Cerebellar cortex (tissue), 1 donor: ENCODE data around the gene PRODH2.
"Not testable (repeated sequence)": the region's sequence is repeated elsewhere in the genome, so short reads cannot be mapped to it uniquely, and the experiment has no call there.

Experiments
- DNase-seq: peaks from one replicate; pipeline ENCODE4 v3.0.0-alpha.2; 2015; ENCODE audit warnings: low spot score

The PRODH2 gene

DNA sequence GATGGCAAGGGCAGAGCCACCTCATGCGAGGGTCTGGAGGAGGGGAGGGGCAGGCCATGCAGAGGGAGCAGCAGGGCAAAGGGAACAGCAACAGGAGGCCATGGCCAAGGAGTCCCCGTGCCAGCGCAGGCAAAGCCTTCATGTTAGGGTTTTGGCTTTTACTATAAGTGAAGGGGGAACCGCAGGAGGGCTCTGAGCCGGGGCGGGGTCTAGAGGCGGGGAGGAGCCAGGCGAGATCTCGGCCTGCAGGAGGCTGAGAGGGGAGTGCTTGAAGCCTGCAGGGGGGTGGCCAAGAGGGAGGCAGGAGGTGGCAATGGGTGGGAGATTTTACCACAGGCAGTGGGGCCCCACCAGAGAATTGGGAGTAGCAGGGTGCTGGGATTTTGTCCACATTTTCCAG is 31.0 kb downstream of the PRODH2 start:
- no peak for DNase-seq

GRCh38 chr19:35780717-35781116 is 31.9 kb downstream of the PRODH2 start:
- DNase-seq = no peak

GRCh38 chr19:35780058-35780457 is 32.6 kb downstream of the PRODH2 start:
- no peak for DNase-seq

GRCh38 chr19:35779033-35779432 is 33.6 kb downstream of the PRODH2 start:
- no peak for DNase-seq

DNA sequence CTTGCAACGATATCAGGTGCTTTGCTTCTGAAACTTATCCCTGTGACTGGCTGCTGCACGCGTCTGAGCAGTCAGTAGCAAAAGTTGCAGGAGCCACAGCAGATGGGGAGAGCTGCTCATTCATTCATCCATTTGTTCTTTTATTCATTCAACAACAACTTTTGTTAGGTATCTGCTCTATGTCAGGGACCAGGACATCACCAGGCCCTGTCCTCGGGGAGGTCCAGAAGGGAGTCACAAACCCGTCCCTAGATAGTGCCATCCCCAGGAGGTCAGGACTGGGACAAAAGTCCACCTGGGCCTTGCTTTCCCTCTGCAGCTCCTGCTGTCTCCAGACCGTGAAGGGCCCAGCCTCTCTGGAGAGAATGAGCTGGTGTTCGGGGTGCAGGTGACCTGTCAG is 34.7 kb downstream of the PRODH2 start:
- no peak for DNase-seq

DNA sequence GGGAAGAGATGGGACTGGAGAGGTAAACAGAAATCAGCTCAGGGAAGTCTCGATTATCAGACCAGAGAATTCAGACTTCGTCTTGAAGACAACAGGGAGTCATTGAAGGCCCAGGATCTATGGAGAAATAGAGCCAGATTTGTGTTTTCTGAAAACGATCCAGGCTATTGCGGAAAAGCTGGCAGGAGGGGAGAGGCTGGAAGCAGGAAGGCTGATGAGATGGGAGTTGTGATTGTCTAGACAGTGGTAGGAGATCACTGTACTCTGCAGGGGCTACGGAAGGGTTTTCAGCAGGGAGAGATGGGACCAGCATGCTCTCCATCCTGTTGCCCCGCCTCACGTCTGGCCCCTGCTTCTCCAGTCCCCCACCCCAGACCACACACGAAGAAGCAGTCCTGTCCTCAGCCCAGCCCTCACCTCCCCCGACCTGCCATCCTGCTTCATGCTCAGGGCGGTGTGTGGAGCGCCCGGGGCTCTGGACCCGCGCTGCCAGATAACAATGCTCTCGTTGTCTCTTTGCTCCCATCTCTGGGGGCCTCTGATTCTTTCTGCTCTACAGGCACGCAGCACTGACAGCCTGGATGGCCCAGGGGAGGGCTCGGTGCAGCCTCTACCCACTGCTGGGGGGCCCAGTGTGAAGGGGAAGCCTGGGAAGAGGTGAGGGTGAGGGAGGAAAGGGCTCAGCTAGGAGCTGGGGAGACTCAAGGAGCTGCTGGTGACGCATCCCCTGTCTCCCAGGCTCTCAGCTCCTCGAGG is 35.4 kb downstream of the PRODH2 start:
- DNase-seq = no peak

DNA sequence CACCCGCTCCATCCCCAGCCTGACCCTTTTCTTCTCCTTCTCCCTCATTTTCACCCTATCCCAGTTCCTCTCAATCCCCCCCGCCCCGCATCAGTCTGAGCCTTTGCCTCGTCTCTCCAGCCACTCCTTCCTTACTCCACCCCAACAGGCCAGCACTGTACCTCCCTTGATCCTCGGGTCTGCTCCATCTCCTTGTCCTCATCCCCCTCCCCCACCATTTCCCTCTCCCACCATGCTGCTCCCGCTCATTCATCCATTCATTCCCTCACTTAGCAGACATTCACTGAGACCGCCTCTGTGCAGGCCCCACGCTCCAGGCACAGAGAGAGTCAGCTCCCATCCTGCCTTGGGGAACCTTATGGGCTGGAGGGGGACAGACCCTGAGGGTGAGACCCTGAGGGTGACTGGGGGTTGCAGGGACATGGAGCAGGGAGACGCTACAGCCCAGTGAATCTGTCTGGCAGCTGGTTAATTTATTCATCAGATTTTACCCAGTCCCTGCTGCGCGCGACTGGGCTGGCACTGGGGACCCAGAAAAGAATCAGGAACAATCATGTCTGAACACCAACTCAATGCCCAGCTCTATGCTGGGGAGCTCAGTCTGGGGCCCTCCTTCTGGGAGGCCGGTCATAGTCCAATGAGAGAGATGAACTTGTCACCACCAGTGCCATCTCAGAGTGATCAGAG is 36.4 kb downstream of the PRODH2 start:
- DNase-seq = no peak

DNA sequence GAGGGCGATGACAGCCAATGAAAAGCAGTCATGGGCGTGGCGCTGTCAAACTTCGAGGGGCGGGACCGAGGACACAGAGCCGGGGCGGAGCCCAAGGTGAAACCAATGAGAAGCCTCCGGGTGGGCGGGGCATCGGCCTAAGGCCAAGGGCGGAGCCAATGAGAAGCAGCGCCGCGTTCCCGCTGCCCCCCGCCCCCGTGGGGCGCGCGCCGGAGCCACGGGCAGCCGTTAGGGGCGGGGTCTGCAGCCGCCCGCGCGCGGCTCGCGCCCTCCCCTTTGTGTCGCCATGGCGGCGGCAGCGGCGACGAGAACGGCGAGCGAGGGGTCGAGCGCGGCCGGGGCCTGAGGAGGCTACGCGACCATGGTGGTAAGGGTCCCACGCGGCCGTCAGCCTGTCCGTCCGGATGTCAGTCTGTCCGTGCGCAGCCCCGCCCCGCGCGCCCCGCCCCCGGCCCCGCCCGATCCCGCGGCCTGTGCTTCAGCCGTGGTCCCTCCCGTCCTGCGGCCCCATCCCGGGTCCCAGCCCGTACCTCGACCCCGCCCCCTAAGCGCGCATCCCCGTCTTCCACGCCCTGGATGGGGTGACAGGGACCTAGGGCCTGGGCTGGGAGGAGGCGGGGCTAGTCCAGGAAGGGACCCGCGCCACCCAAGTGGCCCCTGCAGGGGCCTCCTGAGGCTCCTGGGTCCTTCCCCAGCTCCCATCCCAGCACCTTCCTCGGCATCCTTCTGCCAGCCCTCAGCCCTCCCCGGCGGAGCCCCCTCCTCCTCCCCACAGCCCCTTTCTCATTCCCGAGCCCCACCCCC is 37.1 kb downstream of the PRODH2 start, which contains the start of gene ARHGAP33:
Gene ARHGAP33, plus strand, starts transcription at position 267 of the 804 bp plus-strand sequence. Its CDS starts 95 bp downstream, at position 362.
- peak; percentile 99 for DNase-seq

- no peak for DNase-seq
These were observed 37.7 kb downstream of the PRODH2 start for GRCh38 chr19:35775046-35775297.

DNA sequence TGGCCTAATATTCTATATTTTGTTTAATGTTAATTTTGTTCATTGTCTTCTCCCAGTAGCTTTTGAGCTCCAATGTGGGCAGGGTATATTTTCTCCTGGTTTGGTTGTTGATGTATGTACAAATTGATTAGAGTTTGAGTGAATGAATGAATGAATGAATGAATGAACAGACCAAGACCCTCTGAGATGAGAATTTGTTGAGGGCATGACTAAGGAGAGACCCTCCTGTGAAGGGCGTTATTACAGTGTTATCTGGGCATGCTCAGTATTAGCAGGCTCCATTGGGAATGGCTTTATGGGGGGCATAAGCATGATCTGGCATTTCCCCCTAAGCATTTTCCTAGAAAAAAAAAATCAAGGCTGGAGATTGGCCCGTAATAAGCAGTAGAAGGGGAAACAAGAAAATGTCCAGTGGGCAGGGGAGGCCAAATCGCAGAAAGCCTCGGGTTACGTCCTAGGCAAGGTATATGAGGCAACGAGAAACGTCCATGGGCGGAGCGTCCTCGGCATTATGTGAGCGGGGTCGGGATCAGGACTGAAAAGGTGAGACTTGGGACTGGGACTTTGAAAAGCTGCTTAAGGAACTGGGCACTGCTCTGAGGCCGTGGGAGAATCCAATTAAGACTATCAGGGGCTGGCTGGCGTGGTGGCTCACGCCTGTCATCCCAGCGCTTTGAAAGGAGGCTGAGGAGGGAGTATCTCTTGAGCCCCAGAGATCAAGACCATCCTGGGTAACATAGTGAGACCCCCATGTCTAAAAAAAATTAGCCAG is 38.2 kb downstream of the PRODH2 start:
- DNase-seq = no peak

DNA sequence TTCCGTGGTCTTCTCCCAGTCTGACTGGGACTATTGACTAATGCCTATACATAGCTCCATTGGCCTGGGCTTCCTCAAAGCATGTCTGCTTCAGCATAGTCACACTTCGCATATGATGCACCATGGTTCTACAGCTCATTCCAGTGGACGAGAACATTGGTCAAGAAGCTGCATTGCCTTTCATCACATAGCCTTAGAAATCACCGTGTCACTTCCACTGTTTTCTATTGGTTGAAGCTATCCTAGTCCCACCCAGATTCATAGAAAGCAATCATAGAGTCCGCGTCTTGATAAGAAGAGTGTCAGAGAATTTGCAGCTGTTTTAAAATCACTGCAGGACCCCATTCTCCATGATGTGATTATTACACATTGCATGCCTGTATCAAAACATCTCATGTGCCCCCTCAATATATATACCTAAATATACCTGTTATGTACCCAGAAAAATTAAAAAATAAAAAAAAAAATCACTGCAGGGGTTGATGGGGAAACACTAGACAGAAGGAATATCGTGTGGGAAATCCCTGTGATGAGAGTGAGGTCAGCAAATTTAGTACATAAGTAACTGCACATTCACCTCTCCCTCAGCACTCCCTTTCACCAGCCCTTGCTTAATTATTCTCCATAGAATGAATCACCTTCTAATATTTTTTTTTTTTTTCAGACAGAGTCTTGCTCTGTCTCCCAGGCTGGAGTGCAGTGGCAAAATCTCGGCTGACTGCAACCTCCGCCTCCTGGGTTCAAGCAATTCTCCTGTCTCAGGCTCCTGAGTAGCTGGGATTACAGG is 39.4 kb downstream of the PRODH2 start:
- DNase-seq = no peak

- DNase-seq = not testable (repeated sequence)
These were observed 40.3 kb downstream of the PRODH2 start for GRCh38 chr19:35772362-35772761.

- no peak for DNase-seq
These were observed 44.6 kb downstream of the PRODH2 start for GRCh38 chr19:35768082-35768421.

DNA sequence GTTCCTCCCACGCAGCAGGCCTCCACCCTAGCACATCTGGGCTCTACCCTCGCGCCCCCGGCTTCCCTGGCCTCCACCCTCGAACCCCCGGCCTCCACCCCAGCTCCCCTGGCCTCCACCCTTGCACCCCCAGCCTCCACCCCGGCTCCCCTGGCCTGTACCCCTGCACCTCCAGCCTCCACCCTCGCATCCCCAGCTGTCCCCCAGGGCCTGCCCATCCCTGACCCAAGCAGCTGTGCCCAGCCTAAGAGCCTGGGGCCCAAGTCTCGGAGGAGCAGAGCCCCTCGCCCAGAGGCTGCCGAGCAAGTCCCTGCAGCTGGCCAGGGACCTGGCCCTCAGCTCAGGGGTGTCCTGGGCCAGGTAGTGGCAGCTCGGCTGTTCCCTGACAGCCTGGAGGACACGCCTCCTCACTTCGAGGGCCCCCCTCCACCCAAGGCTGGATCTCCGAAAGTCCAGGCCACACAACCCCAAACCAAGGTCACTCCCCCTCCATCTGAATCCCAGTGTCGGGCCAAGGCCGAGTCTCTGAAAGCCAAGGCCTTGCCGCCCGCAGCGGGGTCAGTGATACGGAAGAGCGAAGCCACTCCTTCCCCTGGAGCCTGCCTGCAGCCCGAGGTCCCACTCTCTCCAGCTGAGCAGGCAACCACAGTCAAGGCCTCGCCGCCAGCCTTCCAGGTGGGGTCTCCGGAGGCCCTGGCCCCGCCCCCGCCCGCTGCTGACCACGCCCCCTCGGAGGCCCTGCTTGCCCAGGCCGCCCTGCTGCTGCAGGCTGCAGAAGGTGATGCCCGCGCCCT is 45.2 kb downstream of the PRODH2 start:
- no peak for DNase-seq

DNA sequence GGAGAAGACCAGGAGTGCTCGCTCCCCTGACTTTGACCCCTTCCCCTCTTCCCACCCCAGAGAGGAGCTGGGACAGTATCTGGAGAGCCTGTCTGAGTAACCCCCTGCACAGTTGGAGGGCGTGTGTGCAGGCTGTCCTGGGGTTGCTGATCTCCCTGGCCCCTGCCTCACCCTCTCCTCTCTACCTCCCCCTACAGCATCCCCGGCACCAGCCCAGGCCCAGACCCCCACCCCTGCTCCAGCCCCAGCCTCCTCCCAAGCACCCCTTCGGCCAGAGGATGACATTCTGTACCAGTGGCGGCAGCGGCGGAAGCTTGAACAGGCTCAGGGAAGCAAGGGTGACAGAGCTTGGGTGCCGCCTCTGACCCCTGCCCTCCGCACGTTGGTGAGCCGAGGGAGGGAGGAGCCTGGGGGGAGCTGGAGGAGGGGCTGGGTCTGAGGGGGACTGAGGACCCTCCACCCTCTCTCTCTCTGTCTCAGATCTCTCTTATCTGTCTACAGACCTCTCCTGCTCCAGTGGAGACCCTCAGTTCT is 46.0 kb downstream of the PRODH2 start:
- no peak for DNase-seq

GRCh38 chr19:35764432-35765315 is 48.0 kb downstream of the PRODH2 start:
- DNase-seq = no peak

DNA sequence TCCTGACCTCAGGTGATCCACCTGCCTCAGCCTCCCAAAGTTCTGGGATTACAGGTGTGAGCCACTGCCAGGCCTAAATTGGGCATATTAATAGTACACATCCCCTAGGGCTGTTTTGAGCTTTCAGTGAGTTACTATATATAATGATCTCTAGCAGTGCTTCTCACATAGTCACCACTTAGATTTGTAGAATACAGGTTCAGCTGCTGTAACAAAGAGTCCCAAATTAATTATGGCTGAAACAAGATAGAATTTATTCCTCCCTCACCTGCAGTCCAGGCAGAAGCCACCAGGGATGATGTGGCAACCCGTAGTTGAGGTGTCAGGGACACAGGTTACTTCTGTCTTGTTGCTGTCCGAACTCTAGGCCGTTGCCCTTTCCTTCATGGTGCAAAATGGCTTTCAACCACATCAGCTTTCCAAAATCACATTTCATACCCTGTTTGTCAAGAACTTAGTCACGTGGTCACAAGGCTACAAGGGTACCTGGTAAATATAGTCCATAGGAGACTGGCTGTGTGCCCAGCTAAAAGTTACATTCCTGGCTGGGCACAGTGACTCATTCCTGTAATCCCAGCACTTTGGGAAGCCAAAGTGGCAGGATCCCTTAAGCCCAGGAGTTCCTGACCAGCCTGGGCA is 51.8 kb downstream of the PRODH2 start:
- DNase-seq = no peak

GRCh38 chr19:35759697-35760096 is 52.9 kb downstream of the PRODH2 start:
- DNase-seq = no peak
